GM18861 (cell line): Measurements from ENCODE around the gene EDC3.
"Not testable (repeated sequence)": the region's sequence is repeated elsewhere in the genome, so short reads cannot be mapped to it uniquely, and the experiment has no call there.

Source experiments
- ATAC-seq: cut with Tn5 transposase; IDR thresholded peaks from one replicate; pipeline ENCODE4 v1.9.1; 2021; ENCODE audit not compliant: unreplicated experiment

EDC3 gene

DNA sequence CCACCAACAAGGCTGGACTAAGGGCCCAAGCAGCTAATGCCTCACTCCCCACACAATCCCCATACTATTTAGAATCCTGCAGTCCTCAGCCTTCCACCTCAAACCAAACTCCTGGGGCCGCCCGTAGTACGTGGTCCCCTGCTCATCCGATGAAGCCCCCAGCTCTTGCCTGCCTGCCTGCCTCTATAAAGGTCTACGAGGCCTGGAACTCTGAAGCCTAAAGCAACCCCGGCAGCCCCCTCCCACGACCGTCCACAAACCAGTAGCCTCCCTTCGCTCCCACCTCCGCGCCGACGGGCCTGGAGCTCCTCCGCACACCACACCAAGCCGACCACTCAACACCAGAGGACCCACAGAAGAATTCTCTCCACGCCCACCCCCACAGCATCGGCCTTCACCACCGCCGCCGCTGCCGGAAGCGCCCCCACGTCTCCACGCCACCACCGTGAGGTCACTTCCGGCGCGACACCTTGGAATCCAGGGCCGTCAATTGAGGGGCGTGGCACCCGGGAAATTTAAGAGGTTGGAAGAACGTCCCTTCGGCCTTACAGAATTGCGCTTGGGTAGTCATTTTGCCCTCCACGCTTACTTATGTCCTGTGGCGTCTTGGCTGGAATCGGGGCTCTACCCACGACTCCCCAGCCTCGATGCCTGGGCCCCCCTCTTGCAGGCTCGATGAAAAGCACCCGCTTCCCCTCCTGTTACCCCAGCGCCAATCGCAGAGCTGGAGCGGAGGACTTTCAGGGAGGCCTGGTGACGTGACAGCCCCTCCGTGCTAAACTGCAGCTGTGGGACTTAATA is at the start of gene EDC3:
Gene EDC3, minus strand, starts transcription at position 428 of the 801 bp plus-strand sequence. CDS start 20,900 bp downstream, outside the sequence.
- ATAC-seq = peak; percentile 53

DNA sequence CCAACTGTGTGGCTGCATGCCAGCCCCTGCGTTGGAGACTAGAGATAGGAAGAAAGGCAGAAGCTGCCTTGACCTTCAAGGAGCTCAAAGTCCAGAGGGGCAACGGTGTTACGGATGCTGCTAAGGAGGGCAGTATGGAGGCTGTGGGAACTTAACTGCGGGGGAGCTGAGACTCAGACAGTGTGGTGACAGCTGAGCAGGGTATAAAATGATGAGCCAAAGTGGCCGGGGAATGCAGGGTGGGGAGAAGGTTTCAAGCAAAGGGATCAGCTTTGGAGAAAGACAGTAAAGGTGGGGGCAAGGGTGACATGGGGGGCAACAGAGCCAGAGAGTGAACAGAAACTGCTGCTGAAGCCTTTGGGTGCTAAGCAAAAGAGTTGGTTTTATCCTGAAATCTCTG is 46.6 kb upstream of the EDC3 start:
- no peak for ATAC-seq

- not testable (repeated sequence) for ATAC-seq
These were observed 42.4 kb upstream of the EDC3 start for GRCh38 chr15:74738239-74738638.

DNA sequence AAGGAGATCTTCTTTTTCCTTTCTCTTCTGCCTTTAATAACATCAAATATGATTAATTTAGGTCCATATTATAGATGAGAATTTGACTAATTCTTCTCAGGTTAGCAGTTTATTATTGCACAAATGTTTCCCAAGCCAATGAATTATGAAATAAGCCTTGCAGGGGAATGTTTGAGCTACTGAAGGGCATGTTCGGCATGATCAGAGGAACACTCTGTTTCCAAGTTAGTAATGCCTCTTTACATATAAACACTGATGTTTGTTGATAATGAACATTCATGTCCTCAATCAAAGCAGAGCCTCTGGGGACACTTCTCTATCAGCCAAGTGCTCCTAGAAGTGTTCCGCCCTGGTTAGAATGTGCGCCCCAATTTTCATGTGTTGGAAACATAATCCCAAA is 39.5 kb upstream of the EDC3 start:
- ATAC-seq = no peak

GRCh38 chr15:74733269-74733668 is 37.4 kb upstream of the EDC3 start:
- ATAC-seq = no peak

DNA sequence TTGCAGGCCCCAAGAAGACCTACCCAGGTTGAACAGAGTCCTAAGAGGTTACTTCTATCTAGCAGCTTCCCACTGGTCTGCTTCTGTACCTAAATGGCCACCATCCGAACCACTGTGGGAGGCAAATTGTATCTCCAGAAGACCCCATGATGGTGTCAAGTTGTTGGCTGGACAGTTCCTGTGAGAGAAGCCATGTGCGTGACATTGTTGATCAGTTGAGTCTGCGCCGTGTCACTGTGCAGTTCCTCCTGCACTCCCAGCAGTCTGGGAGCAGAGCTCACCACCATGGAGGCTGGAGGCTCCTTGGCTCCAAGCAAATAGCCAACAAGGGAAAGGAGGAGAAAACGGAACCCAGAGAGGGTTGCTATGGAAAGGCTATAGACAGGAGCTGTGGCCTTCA is 37.0 kb upstream of the EDC3 start:
- no peak for ATAC-seq

DNA sequence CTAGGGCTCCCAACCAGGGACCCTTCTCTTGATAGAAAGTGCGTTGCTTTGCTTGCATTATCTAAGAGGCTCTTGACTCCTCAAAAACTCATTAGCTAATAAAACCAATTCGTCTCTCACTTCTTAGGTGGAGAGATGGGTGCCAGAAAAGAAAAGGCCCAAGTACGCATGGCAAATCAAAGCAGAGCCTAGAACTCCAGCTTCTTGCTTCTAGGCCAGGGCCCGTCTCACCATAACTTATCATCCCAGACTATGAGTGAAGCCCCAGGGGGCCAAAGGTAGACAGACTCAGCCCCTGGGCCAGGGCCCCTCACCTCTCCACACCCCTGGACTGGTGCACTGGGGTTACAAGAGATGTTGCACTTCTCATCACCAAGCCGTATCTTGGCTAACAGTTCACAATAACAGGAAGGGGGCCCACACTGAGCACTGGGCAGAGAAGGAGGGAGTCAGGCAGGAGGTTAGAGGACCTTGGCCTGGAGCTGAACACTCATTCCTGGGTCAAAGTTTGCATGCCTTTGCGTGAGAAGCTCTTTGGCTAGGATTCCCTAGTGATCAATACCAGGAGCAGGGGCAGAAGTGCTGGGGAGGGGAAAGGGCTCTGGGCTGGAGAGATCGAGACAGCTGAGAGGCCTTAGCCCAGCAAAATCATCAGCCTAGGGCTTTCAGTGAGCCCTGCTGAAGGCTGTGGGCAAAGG is 34.9 kb upstream of the EDC3 start:
- ATAC-seq = no peak

- ATAC-seq = not testable (repeated sequence)
These were observed 33.5 kb upstream of the EDC3 start for GRCh38 chr15:74729372-74729771.

DNA sequence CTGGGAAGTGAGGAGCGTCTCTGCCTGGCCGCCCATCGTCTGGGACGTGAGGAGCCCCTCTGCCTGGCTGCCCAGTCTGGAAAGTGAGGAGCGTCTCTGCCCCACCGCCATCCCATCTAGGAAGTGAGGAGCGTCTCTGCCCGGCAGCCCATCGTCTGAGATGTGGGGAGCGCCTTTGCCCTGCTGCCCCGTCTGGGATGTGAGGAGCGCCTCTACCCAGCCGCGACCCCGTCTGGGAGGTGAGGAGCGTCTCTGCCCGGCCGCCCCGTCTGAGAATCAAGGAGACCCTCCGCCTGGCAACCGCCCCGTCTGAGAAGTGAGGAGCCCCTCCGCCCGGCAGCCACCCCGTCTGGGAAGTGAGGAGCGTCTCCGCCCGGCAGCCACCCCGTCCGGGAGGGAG is 32.9 kb upstream of the EDC3 start:
- ATAC-seq = not testable (repeated sequence)

DNA sequence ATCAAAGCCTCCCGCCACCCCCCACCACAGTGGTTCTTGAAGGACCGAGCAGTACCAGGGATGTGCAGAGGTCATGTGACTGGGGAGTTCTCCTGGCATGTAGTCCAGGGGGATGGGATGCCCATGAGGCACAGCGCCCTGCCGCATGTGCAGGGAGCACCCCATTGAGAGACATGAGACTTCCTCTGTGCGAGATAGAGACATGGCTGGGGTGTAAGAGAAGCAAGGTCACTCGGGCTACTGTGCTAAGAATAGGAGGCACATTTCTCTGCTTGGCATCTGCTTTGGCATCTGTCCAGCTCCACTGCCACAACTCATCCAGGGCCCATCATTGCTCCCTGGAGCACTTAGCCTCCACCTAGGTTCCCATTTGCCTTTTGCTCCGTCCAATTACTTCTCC is 31.9 kb upstream of the EDC3 start:
- no peak for ATAC-seq

GRCh38 chr15:74726774-74727164 is 30.9 kb upstream of the EDC3 start:
- ATAC-seq = no peak

DNA sequence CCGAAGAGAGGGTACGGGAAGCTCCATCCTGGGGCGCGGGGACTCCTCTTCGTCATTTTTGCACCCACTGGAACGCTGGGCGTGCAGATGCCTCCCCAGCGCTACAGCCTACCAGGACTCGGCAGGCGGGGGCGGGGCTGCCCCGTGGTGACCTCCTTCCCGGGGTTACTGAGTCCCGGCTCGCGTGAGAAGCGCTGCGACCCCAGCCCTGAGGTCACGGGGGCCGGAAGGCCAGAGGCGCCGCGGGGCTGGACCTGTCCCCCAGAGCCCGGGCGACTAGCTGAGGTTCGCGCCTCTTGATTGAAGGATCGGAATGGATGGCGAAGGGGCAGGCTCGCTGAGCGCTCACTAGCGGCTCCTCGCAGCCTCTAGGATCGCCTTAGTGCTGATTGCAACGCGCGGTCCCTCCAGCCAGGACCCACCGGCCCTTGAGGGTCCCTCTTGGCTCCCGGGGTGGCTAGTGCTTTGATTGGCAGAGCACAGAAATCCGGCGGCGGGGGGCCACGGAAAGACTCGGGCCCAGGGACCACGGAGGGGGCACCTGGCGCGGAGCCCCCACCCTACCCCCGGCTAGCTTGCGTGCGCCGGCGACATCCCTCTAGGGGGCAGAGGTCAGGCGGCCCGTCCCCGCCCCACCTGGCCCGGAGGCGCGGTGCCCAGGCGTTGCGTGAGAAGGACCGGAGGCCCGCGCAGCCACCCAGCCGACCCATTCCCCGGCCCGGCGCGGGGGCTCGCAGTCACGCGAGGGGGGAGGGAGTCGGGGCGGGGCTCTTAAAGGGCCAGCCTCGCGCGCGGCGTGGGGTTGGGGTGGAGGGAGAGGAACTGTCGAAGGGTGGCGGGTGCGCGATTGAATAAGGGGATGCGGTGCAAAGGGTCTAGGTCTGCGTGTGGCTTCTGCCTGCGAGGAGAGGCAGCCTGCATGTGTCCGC is 30.3 kb upstream of the EDC3 start:
- ATAC-seq = no peak

DNA sequence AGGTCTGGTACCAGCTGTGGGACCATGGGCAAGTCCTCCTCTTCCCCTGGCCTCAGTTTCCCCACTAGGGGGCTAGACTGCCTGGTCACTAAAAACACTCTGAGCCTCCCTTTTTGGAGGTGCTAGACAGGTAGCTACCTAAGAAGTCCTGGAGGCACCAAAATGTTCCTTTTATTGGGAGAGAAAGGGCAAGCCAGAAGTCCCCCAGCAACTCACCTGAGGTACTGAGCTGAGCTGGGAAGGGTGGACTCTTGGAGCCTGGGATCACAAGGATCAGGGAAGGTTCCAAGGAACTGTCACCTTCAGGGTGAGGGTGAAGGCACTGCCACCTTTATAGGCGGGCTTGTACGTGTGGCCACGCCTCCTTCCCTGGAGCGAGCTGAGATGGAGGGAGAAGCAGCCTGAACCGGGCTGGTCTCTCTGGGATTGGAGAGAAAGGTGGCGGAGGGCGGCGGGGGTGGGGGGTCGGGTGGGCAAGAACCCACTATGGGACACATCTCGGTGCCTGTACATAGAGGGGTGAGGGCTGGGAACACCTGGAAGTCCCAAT is 29.5 kb upstream of the EDC3 start, which contains the start of gene CYP1A1:
Gene CYP1A1, minus strand, starts transcription at position 304 of the 550 bp plus-strand sequence. CDS start 2,431 bp downstream, outside the sequence.
- no peak for ATAC-seq

DNA sequence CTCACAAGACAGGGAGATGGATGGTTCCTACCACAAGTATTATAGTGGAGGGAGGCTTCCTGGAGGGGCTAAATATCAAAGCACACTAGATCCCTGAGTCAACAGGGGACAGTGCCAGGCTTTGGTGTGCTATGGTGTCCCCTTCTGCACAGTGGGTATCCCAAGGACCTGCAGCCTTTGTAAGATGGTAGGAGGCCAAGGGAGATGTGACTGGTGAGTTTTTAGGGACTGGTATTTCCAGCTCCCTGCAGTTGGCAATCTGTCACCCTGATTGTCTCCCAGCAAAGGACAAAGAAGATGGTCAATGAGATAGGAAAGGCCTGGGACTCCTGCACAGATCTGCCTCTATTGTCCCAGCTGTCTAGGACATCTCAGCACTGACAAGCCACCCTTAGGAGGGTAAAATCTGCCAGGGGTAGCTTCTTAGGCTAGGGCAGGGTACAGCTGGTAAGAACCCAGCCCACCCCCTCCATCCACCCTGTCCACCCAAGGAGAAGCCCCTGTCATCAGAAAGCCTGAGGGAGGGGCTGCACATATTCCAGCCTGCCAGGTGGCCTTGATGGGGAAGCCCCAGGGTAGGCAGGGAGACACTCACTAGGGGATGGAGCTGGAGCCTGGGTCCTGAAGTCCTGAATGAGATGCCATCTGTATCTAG is 28.9 kb upstream of the EDC3 start:
- no peak for ATAC-seq

- no peak for ATAC-seq
These were observed 28.0 kb upstream of the EDC3 start for GRCh38 chr15:74723754-74724334.

DNA sequence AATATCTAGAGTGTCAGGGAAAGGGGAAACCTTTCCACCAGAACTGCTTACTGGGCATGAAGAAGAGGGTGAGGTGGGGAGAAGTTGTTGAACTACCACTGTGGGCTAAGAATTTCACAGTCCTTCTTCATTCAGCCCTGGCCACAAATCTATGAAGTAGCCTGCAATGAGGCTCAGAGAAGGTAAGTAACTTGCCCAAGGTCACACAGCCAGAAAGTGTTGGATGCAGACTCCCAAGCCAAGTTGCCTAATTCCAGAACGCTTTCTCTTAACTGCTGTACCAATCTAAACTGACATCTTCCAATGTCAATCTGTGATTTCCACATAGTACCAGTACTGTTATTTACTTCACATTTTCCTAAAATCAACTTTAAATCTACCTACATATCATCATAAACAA is 27.4 kb upstream of the EDC3 start:
- no peak for ATAC-seq

GRCh38 chr15:74722591-74722990 is 26.8 kb upstream of the EDC3 start:
- no peak for ATAC-seq

DNA sequence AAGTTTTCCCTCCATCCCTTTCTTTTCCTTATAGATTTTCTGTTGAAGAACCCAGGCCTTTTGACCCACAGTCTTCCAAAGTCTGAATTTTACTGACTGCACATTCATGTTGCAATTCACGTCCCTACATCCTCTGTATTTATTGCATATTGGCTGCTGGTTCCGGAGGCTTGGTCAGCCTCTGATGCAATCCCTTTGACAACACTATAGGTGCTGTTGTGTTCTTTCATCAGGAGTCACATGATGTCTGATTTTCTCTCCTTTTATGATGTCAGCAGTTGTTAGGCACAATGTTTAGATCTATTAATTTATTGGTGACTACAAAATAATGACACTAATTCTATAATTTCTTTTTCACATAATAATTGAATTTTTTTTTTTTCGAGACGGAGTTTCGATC is 20.8 kb upstream of the EDC3 start:
- ATAC-seq = no peak

GRCh38 chr15:74712311-74712710 is 16.5 kb upstream of the EDC3 start:
- ATAC-seq = no peak
